H1 (cell line): ENCODE measurements around the gene ARHGEF7.

ENCODE experiments used
- CBX5 ChIP-seq: fragments of 300-800, 300-1000 bp; sonication (generic); IDR thresholded peaks from 2 replicates; pipeline ENCODE4 v1.7.1; 2016; ENCODE audit warnings: antibody characterized with exemption, low read length, low read depth
- CTCF ChIP-seq, 3 experiments: IDR thresholded peaks; 1 replicate in 2 of 3; 2 replicates in 1 of 3; pipeline versions ENCODE4 v1.5.1 to v1.6.1; 2011; ENCODE audit warnings: low read length in 3 of 3, mild to moderate bottlenecking in 3 of 3, inconsistent platforms in 2 of 3, low read depth in 1 of 3, moderate library complexity in 1 of 3; ENCODE audit not compliant: insufficient read depth in 1 of 3; ENCODE audit errors: control extremely low read depth in 1 of 3
- E2F6 ChIP-seq: IDR thresholded peaks from 2 replicates; pipeline ENCODE4 v1.6.1; 2012; ENCODE audit warnings: inconsistent platforms
- EP300 ChIP-seq, 2 experiments: IDR thresholded peaks; 1 replicate in 1 of 2; 2 replicates in 1 of 2; pipeline ENCODE4 v1.6.1; 2011 to 2012; ENCODE audit warnings: low read depth in 2 of 2, low read length in 2 of 2, mild to moderate bottlenecking in 2 of 2, borderline replicate concordance in 1 of 2, inconsistent platforms in 1 of 2, moderate library complexity in 1 of 2
- EZH2 ChIP-seq: fragments of 200-600 bp; sonication (generic); IDR thresholded peaks from 2 replicates; pipeline ENCODE4 v1.7.1; 2012; ENCODE audit warnings: low read depth, mild to moderate bottlenecking, moderate library complexity, low read length, inconsistent platforms; ENCODE audit not compliant: severe bottlenecking
- GTF2F1 ChIP-seq: IDR thresholded peaks from 2 replicates; pipeline ENCODE4 v1.6.1; 2012; ENCODE audit warnings: low read depth, low read length, improper control_type of control experiment, borderline replicate concordance
- SIN3A ChIP-seq, 2 experiments: IDR thresholded peaks in 1 of 2; conservative IDR thresholded peaks in 1 of 2; 2 replicates each; pipeline ENCODE4 v1.6.1; 2011 to 2012; ENCODE audit warnings: low read length in 2 of 2, improper control_type of control experiment in 1 of 2, low read depth in 1 of 2, mild to moderate bottlenecking in 1 of 2
- TEAD4 ChIP-seq: IDR thresholded peaks from 2 replicates; pipeline ENCODE4 v1.6.1; 2012; ENCODE audit warnings: low read depth, low read length, inconsistent platforms, mixed read lengths
- USF2 ChIP-seq: IDR thresholded peaks from 2 replicates; pipeline ENCODE4 v1.6.1; 2011; ENCODE audit warnings: low read length, improper control_type of control experiment

GRCh38 chr13:111201304-111201940 lies 86.3 kb downstream of the ARHGEF7 start:
- no peak for TF ChIP-seq E2F6
- no peak for TF ChIP-seq TEAD4
- no peak for TF ChIP-seq CTCF (IDR thresholded peaks at IDR 0.05; ENCODE audit: control extremely low read depth in 1 of 3, insufficient read depth in 1 of 3, low read depth in 1 of 3, low read length in 3 of 3)
- TF ChIP-seq USF2, result no peak
- TF ChIP-seq EZH2, result no peak
- no peak for TF ChIP-seq EP300 (IDR thresholded peaks at IDR 0.05; ENCODE audit: borderline replicate concordance in 1 of 2, low read depth in 2 of 2, low read length in 2 of 2)
- no peak for TF ChIP-seq SIN3A (conservative IDR thresholded peaks at IDR 0.05 in 1 of 2, IDR thresholded peaks at IDR 0.05 in 1 of 2; ENCODE audit: low read depth in 1 of 2, low read length in 2 of 2)
- no peak for TF ChIP-seq GTF2F1
- TF ChIP-seq CBX5, result no peak
